ENCODE data around the gene RASD1. TPM values are rescaled to one million over a fixed set of nuclear protein-coding genes. Genes with fewer than 3 reads are reported as not detected.

RASD1 gene
- total and polyA plus RNA-seq, 2 of the 4 experiments (the other 2 are of a cell fraction), result 0.54 to 1.8 TPM

DNA sequence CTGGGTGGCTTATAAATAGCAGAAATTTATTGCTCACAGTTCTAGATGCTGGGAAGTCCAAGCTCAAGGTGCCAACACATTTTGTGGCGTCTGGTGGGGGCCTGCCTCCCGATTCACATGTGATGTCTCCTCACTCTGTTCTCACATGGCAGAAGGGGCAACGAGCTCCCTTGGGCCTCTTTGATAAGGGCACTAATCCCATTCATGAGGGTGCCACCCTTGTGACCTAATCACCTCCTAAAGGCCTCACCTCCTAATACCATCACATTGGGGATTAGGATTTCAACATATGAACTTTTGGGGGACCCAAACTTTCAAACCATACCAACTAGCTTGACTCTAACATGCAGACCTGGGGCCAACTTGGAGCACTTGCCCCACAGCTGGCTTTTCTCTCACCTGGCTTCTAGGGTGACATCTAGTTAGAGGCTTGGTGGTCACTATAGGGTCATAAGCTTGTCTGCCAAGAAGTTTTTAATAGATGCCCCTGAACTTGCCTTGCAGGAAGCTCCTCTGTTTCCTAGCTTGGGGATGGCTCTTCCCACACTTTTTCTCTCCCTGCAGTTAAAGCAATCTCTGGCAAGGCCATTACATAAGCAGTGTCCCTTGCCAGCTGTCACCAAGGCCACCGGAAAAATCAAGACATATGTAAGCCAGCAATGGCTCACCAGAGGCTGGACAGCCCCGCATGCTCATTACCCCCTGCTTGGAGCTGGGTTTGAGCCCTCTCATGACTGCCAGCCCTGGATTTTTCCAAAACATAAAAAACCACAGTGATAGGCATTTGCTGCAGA, 27.8 kb downstream of the RASD1 start:
- DNase-seq, result no peak
- no peaks in the 10 kb centered on the region for H3K9me3 ChIP-seq (ENCODE audit: control insufficient read depth, insufficient read depth, low read length)

More for the DNA sequence above, 27.8 kb downstream of the RASD1 start:
- in situ Hi-C loops (cut with MboI; ENCODE audit: low sequenced_read_pairs) (no loop called here), dilution Hi-C loops (cut with HindIII; ENCODE audit: low sequenced_read_pairs, unreplicated experiment) (no loop called here), intact Hi-C loops (cut with micrococcal nuclease) (no loop called here)
- no peak overlapping the region for H3K56ac ChIP-seq (ENCODE audit: extremely low read depth, insufficient read depth, low read length)
- no peak overlapping the region for H2AFZ ChIP-seq (replicated peaks; ENCODE audit: low read length, poor library complexity)
- no peak overlapping the region for H3K23ac ChIP-seq (ENCODE audit: low read depth, low read length)
- no peaks in the 10 kb centered on the region for H3K9me1 ChIP-seq (ENCODE audit: insufficient read depth, low read length)
- H2AK9ac ChIP-seq (replicated peaks; ENCODE audit: low read depth, low read length, poor library complexity), result no peak overlapping the region
- no peak for TF ChIP-seq FOS (IDR thresholded peaks at IDR 0.05; ENCODE audit: low read depth, low read length)
- no peak for TF ChIP-seq POLR2A (IDR thresholded peaks at IDR 0.05; ENCODE audit: low read depth, low read length)
- TF ChIP-seq, protein P1, sequence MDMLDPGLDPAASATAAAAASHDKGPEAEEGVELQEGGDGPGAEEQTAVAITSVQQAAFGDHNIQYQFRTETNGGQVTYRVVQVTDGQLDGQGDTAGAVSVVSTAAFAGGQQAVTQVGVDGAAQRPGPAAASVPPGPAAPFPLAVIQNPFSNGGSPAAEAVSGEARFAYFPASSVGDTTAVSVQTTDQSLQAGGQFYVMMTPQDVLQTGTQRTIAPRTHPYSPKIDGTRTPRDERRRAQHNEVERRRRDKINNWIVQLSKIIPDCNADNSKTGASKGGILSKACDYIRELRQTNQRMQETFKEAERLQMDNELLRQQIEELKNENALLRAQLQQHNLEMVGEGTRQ (IDR thresholded peaks at IDR 0.05; ENCODE audit: low read depth, low read length), result no peak
- TF ChIP-seq RCOR1 (IDR thresholded peaks at IDR 0.05; ENCODE audit: insufficient replicate concordance, low read length), result no peak
- TF ChIP-seq, protein P2, sequence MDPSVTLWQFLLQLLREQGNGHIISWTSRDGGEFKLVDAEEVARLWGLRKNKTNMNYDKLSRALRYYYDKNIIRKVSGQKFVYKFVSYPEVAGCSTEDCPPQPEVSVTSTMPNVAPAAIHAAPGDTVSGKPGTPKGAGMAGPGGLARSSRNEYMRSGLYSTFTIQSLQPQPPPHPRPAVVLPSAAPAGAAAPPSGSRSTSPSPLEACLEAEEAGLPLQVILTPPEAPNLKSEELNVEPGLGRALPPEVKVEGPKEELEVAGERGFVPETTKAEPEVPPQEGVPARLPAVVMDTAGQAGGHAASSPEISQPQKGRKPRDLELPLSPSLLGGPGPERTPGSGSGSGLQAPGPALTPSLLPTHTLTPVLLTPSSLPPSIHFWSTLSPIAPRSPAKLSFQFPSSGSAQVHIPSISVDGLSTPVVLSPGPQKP (IDR thresholded peaks at IDR 0.05; ENCODE audit: borderline replicate concordance, low read depth, low read length), result no peak
- TF ChIP-seq BHLHE40 (IDR thresholded peaks at IDR 0.05; ENCODE audit: low read depth, low read length), result no peak
- no peak for TF ChIP-seq CHD1 (IDR thresholded peaks at IDR 0.05; ENCODE audit: low read depth, low read length)
- no peaks in the 10 kb centered on the region for H3K79me1 ChIP-seq (ENCODE audit: low read depth in 1 of 2, low read length in 2 of 2)
- H3K18ac ChIP-seq (ENCODE audit: low read depth, low read length), result no peak overlapping the region
- H3K4me1 ChIP-seq (ENCODE audit: control insufficient read depth, insufficient read depth, low read length), result peaks cover 3% of the 10 kb centered on the region; the same call in 1 of the 2 replicates
- H4K5ac ChIP-seq (ENCODE audit: low read depth, low read length), result no peak overlapping the region
- no peak overlapping the region for H2BK20ac ChIP-seq (ENCODE audit: low read depth, low read length)
- H4K8ac ChIP-seq (ENCODE audit: low read depth in 2 of 2, low read length in 2 of 2), result no peak overlapping the region
- no peak overlapping the region for H3K27ac ChIP-seq (ENCODE audit: insufficient read depth, low read length)
- H4K20me1 ChIP-seq (ENCODE audit: insufficient read depth, low read length), result no peaks in the 10 kb centered on the region
- ChIA-PET POLR2A (ENCODE audit: unreplicated experiment) (no interaction called here), CTCF (interaction anchor here (0.6 kb wide), 1 partner anchor 103 kb away, joined by 3 read pairs; no protein-coding TSS in a partner anchor)
- ATAC-seq (ENCODE audit: low read depth), result no peak
- H2BK5ac ChIP-seq (ENCODE audit: low read depth, low read length, poor library complexity, severe bottlenecking), result no peak overlapping the region
- no peak overlapping the region for H4K91ac ChIP-seq (ENCODE audit: insufficient read depth, low read depth, low read length)
- 53% methylated on average over 2 of the region's 5 CpGs; no CpG with 5 or more reads in 1 of the 2 experiments for WGBS, 2 experiments (ENCODE audit: extremely low coverage in 2 of 2, insufficient read length in 1 of 2)
- H2BK120ac ChIP-seq (ENCODE audit: low read depth, low read length), result no peak overlapping the region
- H3K9ac ChIP-seq (ENCODE audit: low read depth, low read length), result no peak overlapping the region
- peaks cover 58% of the 10 kb centered on the region for H3K27me3 ChIP-seq (ENCODE audit: control insufficient read depth, insufficient read depth, low read length)
- no peak overlapping the region for H2AK5ac ChIP-seq (ENCODE audit: low read depth, low read length)
- no peak overlapping the region for H3K4ac ChIP-seq (ENCODE audit: low read depth, low read length)
- H3K14ac ChIP-seq (replicated peaks; ENCODE audit: low read depth, low read length), result no peak overlapping the region
- H3K4me2 ChIP-seq (ENCODE audit: low read depth, low read length), result no peak overlapping the region
- H2BK15ac ChIP-seq (ENCODE audit: low read depth, low read length), result no peak overlapping the region
- no peak overlapping the region for H3K4me3 ChIP-seq (ENCODE audit: insufficient read depth, low read depth, low read length)
- H3K36me3 ChIP-seq (ENCODE audit: control insufficient read depth, insufficient read depth, low read length), result no peaks in the 10 kb centered on the region
- BruUV-seq (replicated peaks), result no TSS peak
